Effector memory CD8-positive, alpha-beta T cell (primary cell): ENCODE data around the gene RAP1GAP.

Source experiments
- ATAC-seq: fragments of 150-1000 bp; cut with Tn5 transposase; replicated peaks from 2 replicates; pipeline ENCODE4 v1.10.0; 2021; ENCODE audit warnings: mild to moderate bottlenecking, moderate library complexity
- DNase-seq, 3 experiments: peaks; one replicate each; pipeline ENCODE4 v3.0.0; 2021
- H3K27ac Mint-ChIP-seq, 2 donors: one replicate each; pipeline ENCODE4 v1.8.0; 2022; ENCODE audit warnings: mild to moderate bottlenecking in 2 of 2, mixed read lengths in 2 of 2, moderate library complexity in 2 of 2
- H3K27me3 Mint-ChIP-seq, 2 donors: one replicate each; pipeline ENCODE4 v1.8.0; 2022; ENCODE audit warnings: mixed read lengths in 2 of 2
- H3K36me3 Mint-ChIP-seq: one replicate; pipeline ENCODE4 v1.8.0; 2022; ENCODE audit warnings: mild to moderate bottlenecking, moderate library complexity, mixed read lengths; ENCODE audit not compliant: insufficient read depth
- H3K4me1 Mint-ChIP-seq, 2 donors: one replicate each; pipeline ENCODE4 v1.8.0; 2022; ENCODE audit warnings: low read depth in 2 of 2, mixed read lengths in 2 of 2
- H3K4me3 Mint-ChIP-seq, 2 donors: one replicate each; pipeline ENCODE4 v1.8.0; 2022; ENCODE audit warnings: mild to moderate bottlenecking in 2 of 2, mixed read lengths in 2 of 2, moderate library complexity in 2 of 2
- H3K9me3 Mint-ChIP-seq, 2 donors: one replicate each; pipeline ENCODE4 v1.8.0; 2022; ENCODE audit warnings: mixed read lengths in 2 of 2
- total RNA-seq, 9 experiments: gene quantifications; one replicate each; lab custom pipeline; 2026; lab: John Stamatoyannopoulos, UW

RAP1GAP gene
- 0 to 2.1 (median 0.78) reads per million in 9 experiments for total RNA-seq

GRCh38 chr1:21669258-21670058 is at the start of gene RAP1GAP:
Gene RAP1GAP (minus strand): TSS chr1:21669357. CDS start chr1:21620032, 49,325 bp downstream.
- Mint-ChIP-seq H3K4me1 (peaks cover 0 to 8% of the 10 kb centered on the region in 2 donors), H3K4me3 (peak within 1 kb of the TSS; percentile 60 to 72), H3K9me3 (no peaks in the 10 kb centered on the region), H3K36me3 (peaks cover 3% of the 10 kb centered on the region), H3K27ac (no peak within 1 kb of the TSS), H3K27me3 (peaks cover 37 to 51% of the 10 kb centered on the region in 2 donors)
- DNase-seq (peak in 1 of 3 experiments; percentile 17), ATAC-seq (peak; percentile 84)

GRCh38 chr1:21716169-21716568 is 47.0 kb upstream of the RAP1GAP start:
- Mint-ChIP-seq H3K27ac (no peak overlapping the region), H3K9me3 (no peaks in the 10 kb centered on the region), H3K36me3 (peaks cover 52% of the 10 kb centered on the region), H3K4me3 (no peak overlapping the region), H3K4me1 (no peaks in the 10 kb centered on the region), H3K27me3 (no peaks in the 10 kb centered on the region)
- DNase-seq (no peak), ATAC-seq (no peak)

GRCh38 chr1:21707891-21708290 is 38.7 kb upstream of the RAP1GAP start:
- H3K4me1 Mint-ChIP-seq: peaks cover 0 to 1% of the 10 kb centered on the region in 2 donors
- no peaks in the 10 kb centered on the region for H3K27me3 Mint-ChIP-seq
- no peak for ATAC-seq
- no peak overlapping the region for H3K4me3 Mint-ChIP-seq
- no peak overlapping the region for H3K27ac Mint-ChIP-seq
- H3K36me3 Mint-ChIP-seq: peaks cover 50% of the 10 kb centered on the region
- H3K9me3 Mint-ChIP-seq: no peaks in the 10 kb centered on the region
- DNase-seq: no peak

- Mint-ChIP-seq H3K9me3 (no peaks in the 10 kb centered on the region), H3K27ac (no peak overlapping the region)
Observed at GRCh38 chr1:21707086-21707840, 38.1 kb upstream of the RAP1GAP start.

GRCh38 chr1:21706151-21706835 is 37.1 kb upstream of the RAP1GAP start:
- Mint-ChIP-seq H3K9me3 (no peaks in the 10 kb centered on the region), H3K27ac (no peak overlapping the region), H3K4me1 (peaks cover 0 to 1% of the 10 kb centered on the region in 2 donors), H3K27me3 (no peaks in the 10 kb centered on the region), H3K4me3 (no peak overlapping the region), H3K36me3 (peaks cover 57% of the 10 kb centered on the region)
- ATAC-seq: no peak
- DNase-seq: no peak

More at GRCh38 chr1:21707086-21707840, 38.1 kb upstream of the RAP1GAP start:
- no peak for ATAC-seq
- Mint-ChIP-seq H3K4me1 (peaks cover 0 to 1% of the 10 kb centered on the region in 2 donors), H3K27me3 (no peaks in the 10 kb centered on the region), H3K36me3 (peaks cover 51% of the 10 kb centered on the region), H3K4me3 (no peak overlapping the region)
- DNase-seq: no peak

GRCh38 chr1:21705303-21705980 is 36.3 kb upstream of the RAP1GAP start:
- DNase-seq (no peak), ATAC-seq (no peak)
- Mint-ChIP-seq H3K4me3 (no peak overlapping the region), H3K36me3 (peaks cover 61% of the 10 kb centered on the region), H3K27ac (no peak overlapping the region), H3K9me3 (no peaks in the 10 kb centered on the region), H3K27me3 (no peaks in the 10 kb centered on the region), H3K4me1 (peaks cover 0 to 1% of the 10 kb centered on the region in 2 donors)

GRCh38 chr1:21704145-21704544 is 35.0 kb upstream of the RAP1GAP start:
- no peak for DNase-seq
- H3K4me1 Mint-ChIP-seq: peaks cover 0 to 1% of the 10 kb centered on the region in 2 donors
- no peak overlapping the region for H3K4me3 Mint-ChIP-seq
- no peaks in the 10 kb centered on the region for H3K27me3 Mint-ChIP-seq
- peaks cover 70% of the 10 kb centered on the region for H3K36me3 Mint-ChIP-seq
- H3K9me3 Mint-ChIP-seq: no peaks in the 10 kb centered on the region
- no peak for ATAC-seq
- peak overlapping the region in 1 of 2 donors; percentile 52 for H3K27ac Mint-ChIP-seq

- DNase-seq (no peak), ATAC-seq (no peak)
- Mint-ChIP-seq H3K36me3 (peaks cover 74% of the 10 kb centered on the region), H3K4me1 (peaks cover 0 to 1% of the 10 kb centered on the region in 2 donors), H3K4me3 (no peak overlapping the region), H3K27ac (no peak overlapping the region), H3K9me3 (no peaks in the 10 kb centered on the region), H3K27me3 (no peaks in the 10 kb centered on the region)
Observed at GRCh38 chr1:21703318-21703963, 34.3 kb upstream of the RAP1GAP start.

- no peak overlapping the region for H3K27ac Mint-ChIP-seq
- no peaks in the 10 kb centered on the region for H3K4me1 Mint-ChIP-seq
- H3K36me3 Mint-ChIP-seq: peaks cover 71% of the 10 kb centered on the region
- no peak for ATAC-seq
- no peaks in the 10 kb centered on the region for H3K9me3 Mint-ChIP-seq
- no peak overlapping the region for H3K4me3 Mint-ChIP-seq
- no peak for DNase-seq
- H3K27me3 Mint-ChIP-seq: no peaks in the 10 kb centered on the region
Observed at GRCh38 chr1:21702780-21703179, 33.6 kb upstream of the RAP1GAP start.

GRCh38 chr1:21701401-21701800 is 32.2 kb upstream of the RAP1GAP start:
- Mint-ChIP-seq H3K36me3 (peaks cover 64% of the 10 kb centered on the region), H3K27ac (peak overlapping the region in 1 of 2 donors; percentile 17), H3K4me3 (no peak overlapping the region), H3K9me3 (no peaks in the 10 kb centered on the region), H3K27me3 (no peaks in the 10 kb centered on the region), H3K4me1 (no peaks in the 10 kb centered on the region)
- ATAC-seq (no peak), DNase-seq (no peak)

- Mint-ChIP-seq H3K27me3 (no peaks in the 10 kb centered on the region), H3K9me3 (no peaks in the 10 kb centered on the region), H3K4me3 (no peak overlapping the region), H3K36me3 (peaks cover 60% of the 10 kb centered on the region), H3K27ac (no peak overlapping the region), H3K4me1 (no peaks in the 10 kb centered on the region)
- DNase-seq (no peak), ATAC-seq (no peak)
Observed at GRCh38 chr1:21700094-21700493, 30.9 kb upstream of the RAP1GAP start.

GRCh38 chr1:21696931-21697330 is 27.8 kb upstream of the RAP1GAP start:
- H3K36me3 Mint-ChIP-seq: peaks cover 62% of the 10 kb centered on the region
- H3K27ac Mint-ChIP-seq: no peak overlapping the region
- no peaks in the 10 kb centered on the region for H3K27me3 Mint-ChIP-seq
- H3K9me3 Mint-ChIP-seq: no peaks in the 10 kb centered on the region
- H3K4me3 Mint-ChIP-seq: no peak overlapping the region
- ATAC-seq (no peak), DNase-seq (no peak)
- H3K4me1 Mint-ChIP-seq: no peaks in the 10 kb centered on the region
